ENCODE measurements around the gene KERA.

The KERA gene

DNA sequence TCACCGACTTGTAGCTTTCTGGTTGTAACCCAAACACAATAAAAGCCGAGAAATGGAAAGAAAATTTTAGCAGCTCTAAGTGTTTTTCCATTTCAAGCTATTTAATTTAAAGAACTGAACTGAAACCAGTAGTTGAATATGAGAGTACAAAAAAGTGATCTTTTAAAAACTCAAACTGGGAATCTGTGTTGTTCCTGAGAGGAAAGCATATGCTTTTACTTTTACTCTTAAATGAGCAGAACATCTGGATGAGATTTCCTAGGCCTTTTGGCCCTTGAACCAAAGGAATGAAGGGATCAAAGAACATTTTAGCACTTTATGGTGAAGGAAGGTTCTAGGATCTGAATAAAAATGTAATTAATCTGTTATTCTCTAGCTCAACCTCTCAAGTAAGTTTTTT, 1.3 kb downstream of the KERA start:
- no peaks in the 10 kb centered on the region for H3K4me1 ChIP-seq
- TF ChIP-seq CTCF (IDR thresholded peaks at IDR 0.05; ENCODE audit: low read depth, low read length): no peak

GRCh38 chr12:91055976-91056375, 1.8 kb downstream of the KERA start:
- no peak for TF ChIP-seq CTCF (IDR thresholded peaks at IDR 0.05; ENCODE audit: low read depth, low read length)
- Histone ChIP-seq H3K9me3 (no peaks in the 10 kb centered on the region), H3K4me3 (ENCODE audit: low read depth, low read length) (no peak overlapping the region), H3K36me3 (no peaks in the 10 kb centered on the region), H3K27me3 (no peaks in the 10 kb centered on the region), H3K4me1 (no peaks in the 10 kb centered on the region)
- no peak for DNase-seq

More for the DNA sequence above, 1.3 kb downstream of the KERA start:
- H3K36me3 ChIP-seq: no peaks in the 10 kb centered on the region
- H3K27me3 ChIP-seq: no peaks in the 10 kb centered on the region
- no peak for DNase-seq
- no peak overlapping the region for H3K4me3 ChIP-seq (ENCODE audit: low read depth, low read length)
- no peaks in the 10 kb centered on the region for H3K9me3 ChIP-seq

- Histone ChIP-seq H3K27me3 (no peaks in the 10 kb centered on the region), H3K36me3 (no peaks in the 10 kb centered on the region), H3K4me1 (no peaks in the 10 kb centered on the region), H3K4me3 (ENCODE audit: low read depth, low read length) (no peak overlapping the region), H3K9me3 (no peaks in the 10 kb centered on the region)
- TF ChIP-seq CTCF (IDR thresholded peaks at IDR 0.05; ENCODE audit: low read depth, low read length): no peak
- no peak for DNase-seq
These were observed 3.7 kb downstream of the KERA start for GRCh38 chr12:91053951-91054715.

- H3K4me1 ChIP-seq: no peaks in the 10 kb centered on the region
- DNase-seq: no peak
- no peak overlapping the region for H3K4me3 ChIP-seq (ENCODE audit: low read depth, low read length)
- no peaks in the 10 kb centered on the region for H3K27me3 ChIP-seq
- H3K36me3 ChIP-seq: no peaks in the 10 kb centered on the region
- no peaks in the 10 kb centered on the region for H3K9me3 ChIP-seq
- no peak for TF ChIP-seq CTCF (IDR thresholded peaks at IDR 0.05; ENCODE audit: low read depth, low read length)
These were observed 5.8 kb downstream of the KERA start for GRCh38 chr12:91052026-91052425.

DNA sequence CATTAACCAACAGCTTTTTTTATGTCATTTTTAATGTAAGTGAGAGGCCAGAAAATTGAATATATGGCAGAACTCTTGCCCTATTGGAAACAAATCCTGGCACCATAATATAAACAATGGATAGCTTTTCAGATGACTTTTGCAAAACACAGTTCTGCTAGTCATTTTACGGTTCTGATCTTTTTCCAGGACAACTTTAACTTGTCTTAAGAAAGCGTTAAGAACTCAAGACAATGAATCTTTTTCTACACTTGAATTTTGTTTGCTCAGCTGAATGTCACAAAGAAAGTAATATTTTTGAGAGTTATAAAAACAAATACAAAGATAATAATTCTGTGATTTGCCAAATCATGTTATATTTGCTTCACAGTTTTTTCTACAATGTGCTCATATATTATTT, 13.2 kb downstream of the KERA start:
- Histone ChIP-seq H3K36me3 (no peaks in the 10 kb centered on the region), H3K4me1 (no peaks in the 10 kb centered on the region), H3K4me3 (ENCODE audit: low read depth, low read length) (no peak overlapping the region), H3K27me3 (no peaks in the 10 kb centered on the region), H3K9me3 (no peaks in the 10 kb centered on the region)
- DNase-seq: no peak
- TF ChIP-seq CTCF (IDR thresholded peaks at IDR 0.05; ENCODE audit: low read depth, low read length): no peak

DNA sequence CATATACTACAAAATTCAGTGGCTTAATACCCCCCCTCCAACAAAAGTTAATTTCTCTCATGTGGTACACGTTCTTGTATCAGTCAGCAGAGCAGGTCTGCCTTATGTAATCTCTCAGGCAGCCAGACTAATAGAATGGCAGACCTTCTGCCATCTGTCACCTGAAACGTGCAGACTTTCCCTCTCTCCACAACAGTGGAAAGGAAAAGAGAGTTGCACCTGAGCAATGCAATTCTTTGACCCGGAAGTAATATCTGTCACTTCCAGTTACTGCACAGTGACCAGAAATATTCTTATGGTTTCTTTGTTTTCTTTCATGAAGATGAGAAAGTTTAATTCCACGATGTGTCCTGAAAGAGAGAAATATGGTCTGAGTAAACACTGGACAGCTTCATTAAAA, 14.4 kb downstream of the KERA start:
- no peak overlapping the region for H3K4me3 ChIP-seq (ENCODE audit: low read depth, low read length)
- TF ChIP-seq CTCF (IDR thresholded peaks at IDR 0.05; ENCODE audit: low read depth, low read length): no peak
- no peaks in the 10 kb centered on the region for H3K27me3 ChIP-seq
- H3K9me3 ChIP-seq: no peaks in the 10 kb centered on the region
- no peaks in the 10 kb centered on the region for H3K36me3 ChIP-seq
- no peaks in the 10 kb centered on the region for H3K4me1 ChIP-seq
- DNase-seq: no peak
